Stimulated activated CD8-positive, alpha-beta memory T cell treated with anti-CD3 and anti-CD28 coated beads, Interleukin-7, amount 100 ng/mL, for 48 hours (primary cell): ENCODE measurements around the gene HOXA6.

ENCODE experiments used
- DNase-seq, 2 donors: peaks; one replicate each; pipeline ENCODE4 v3.0.0-alpha.2; 2020; ENCODE audit warnings: low read depth in 1 of 2; ENCODE audit errors: extremely low read depth in 1 of 2

Gene HOXA6

DNA sequence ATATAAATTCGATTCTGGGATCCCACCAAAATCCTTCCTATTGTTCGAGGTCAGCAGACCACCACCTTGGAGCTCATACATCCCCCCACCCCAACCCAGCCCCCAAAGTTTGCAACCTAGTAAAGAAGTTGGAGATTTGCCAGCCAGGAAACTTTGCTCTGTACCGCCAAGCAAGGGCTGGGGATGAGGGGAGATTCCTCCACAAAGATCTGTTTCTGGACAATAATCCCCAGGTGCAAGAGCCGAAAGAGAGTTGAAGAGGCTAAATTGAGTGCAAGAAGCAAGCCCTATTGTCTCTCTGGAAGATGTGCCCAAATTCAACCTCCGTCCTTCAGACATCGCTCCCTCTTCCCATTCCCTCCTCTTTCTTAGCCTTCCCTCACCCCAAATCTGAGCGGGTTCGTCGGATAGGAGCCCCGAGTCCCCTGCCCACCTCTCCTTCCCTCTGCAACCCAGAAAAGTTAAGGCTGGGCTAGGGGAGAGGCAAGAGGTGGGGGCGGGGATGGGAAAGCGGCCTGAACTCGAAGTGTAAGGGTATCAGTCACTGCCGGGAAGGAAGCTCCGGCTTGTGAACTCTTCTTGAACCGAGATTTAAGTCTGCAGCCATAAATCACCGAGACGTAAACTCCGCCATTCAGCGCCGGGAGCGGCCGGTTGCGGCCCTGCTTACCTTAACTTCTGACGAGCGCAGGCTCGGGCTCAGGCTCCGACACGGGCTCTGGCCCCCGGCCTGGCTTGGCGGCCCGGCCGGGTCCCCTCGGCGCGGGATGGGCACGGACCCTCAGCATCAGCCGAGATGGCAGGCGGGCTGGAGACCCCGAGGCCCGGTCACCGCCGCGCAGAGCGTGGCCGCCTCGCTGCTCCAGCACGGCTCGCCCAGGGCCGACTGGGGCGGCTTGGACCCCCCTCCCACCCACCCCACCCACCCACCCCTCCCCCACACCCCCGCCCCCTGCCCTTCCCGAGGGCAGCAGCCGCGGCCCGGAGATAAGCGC lies 34.3 kb downstream of the HOXA6 start:
- DNase-seq: no peak

- no peak for DNase-seq
Measured at GRCh38 chr7:27112361-27112760, 35.2 kb downstream of the HOXA6 start.

DNA sequence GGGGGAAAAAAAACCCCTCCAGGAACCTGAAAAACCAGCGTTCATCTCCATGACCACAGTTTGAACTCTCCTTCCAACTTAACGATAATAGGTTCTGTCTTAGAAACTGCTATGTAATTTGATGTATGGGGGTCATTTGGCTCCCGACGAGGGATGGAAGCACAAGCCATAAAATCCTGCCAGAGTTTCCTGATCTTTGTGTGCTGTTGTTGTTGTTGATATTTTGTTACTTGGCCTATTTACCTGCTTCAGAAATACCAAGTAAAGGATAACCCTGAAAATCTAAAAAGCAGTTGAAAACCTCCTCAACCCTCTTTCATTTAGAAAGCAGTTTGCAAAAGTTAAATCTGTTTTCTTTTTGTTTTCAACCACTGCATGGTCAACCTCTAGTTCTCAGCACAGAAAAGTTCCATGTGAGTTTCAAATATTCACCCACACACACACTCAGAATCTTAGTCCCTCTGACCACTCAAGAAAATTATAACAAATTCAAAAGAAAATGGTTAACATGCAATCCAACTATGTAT lies 35.8 kb downstream of the HOXA6 start:
- DNase-seq: no peak

- DNase-seq: no peak
Measured at GRCh38 chr7:27111042-27111750, 36.4 kb downstream of the HOXA6 start.

DNA sequence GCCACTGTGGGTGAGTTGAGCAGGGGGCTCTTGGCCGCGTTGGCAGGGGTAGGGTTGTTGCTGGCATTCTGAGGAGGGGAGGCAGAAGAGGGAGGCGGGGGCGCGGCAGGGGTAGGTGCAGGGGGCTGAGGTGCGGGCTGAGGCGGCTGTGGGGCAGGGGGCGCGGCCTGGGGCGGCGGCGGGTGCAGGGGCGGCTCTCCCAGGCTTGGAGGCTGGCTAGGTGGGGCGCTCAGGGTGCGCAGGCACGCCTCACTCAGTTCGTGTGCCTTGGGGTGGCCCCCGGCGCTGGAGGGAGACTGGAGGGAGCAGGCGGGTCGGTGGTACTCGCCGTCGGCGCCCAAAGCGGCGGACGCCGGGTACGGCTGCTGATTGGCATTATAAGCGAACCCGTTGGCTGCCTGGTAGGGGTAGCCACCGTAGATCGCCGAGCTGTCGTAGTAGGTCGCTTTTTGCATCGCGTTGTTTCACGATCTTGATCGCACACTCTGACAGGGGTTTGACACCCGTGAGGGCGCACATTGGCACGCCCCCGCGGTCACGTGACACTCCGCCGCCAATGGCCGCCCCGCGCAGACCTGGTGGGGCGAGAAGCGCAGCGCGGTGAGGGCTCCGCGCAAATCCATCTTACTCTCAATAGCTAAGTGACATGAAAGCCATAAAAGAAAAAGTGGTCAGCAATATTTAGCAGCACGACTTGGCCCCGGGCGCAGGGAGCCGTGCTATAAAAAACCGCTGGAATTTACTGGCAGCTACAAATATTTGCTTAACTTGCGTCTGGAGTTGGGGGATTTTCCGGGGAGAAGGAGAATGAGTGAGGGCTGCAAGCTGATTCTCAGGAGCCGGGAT lies 37.2 kb downstream of the HOXA6 start:
- DNase-seq: no peak

DNA sequence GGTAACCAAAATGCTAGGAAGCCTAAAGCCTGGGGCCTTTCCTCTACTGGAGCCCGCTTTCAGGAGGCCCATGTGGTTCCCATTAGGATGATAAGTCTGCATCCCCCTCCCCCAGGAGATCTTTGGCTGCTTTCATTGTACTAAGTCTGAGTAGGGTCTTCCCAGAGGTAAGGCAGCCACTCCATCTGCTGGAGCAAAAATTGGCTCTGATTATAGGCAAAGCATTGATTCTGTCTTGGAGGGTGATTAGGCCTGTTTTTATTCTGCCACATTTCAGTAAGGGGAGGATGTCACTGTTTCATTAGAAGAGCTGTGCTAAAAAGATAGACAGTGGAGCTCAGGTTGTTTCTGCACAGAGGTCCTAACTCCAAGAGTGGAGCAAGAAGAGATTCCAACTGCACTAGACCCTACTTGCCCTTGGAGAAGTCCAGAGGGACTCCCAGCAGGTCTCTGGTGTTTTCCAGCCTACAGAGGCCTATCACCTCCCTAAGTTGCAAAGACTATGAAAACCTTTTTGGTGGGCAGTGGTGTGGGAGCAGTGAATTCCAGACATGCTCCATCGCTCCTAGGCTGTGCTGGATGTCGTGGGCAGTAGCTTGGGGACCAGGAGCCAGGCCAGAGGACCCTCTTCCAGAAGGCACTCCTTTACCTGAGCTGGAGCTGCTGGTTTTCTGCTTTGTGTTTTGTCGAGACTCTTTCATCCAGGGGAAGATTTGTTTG lies 37.9 kb downstream of the HOXA6 start:
- no peak for DNase-seq

- no peak for DNase-seq
Measured at GRCh38 chr7:27108390-27109127, 39.0 kb downstream of the HOXA6 start.

GRCh38 chr7:27107391-27108381 lies 39.9 kb downstream of the HOXA6 start:
- no peak for DNase-seq

- DNase-seq: no peak
Measured at GRCh38 chr7:27106901-27107240, 40.7 kb downstream of the HOXA6 start.

- no peak for DNase-seq
Measured at GRCh38 chr7:27106181-27106900, 41.2 kb downstream of the HOXA6 start.

GRCh38 chr7:27105301-27106031 lies 42.1 kb downstream of the HOXA6 start:
- no peak for DNase-seq

DNA sequence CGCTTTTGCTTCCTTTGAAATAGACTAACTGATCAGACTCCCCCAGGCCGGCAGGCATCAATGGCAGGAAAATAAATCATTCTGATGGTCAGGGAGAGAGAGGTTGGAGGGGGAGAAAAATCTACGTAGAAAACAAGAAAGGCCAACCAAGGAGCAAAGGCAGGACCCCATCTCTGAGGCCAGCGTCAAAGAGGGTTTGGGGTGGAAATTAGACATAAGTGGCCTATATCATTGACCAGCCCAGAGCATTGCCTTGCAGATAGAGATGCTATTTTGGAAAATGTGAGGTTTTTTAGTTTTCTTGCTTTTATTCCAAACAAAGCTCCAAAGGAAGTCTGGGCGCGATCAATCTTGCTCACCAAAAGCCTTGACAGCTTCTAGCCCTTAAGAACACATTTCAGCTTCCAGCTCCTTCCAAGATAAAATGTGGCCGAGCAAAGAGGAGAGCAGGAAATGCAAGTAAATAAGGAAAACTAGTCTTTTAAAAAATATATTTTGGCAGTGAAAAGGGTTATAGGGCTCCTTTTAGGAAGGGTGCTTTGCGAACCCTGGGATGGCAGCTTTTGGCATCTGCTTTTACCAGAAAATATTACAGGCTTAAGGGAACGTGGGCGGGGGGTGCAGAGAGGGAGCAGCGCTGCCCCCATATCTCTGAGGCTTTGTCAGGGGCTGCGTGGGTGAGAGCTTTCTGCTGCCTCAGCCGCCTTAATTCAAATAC lies 43.1 kb downstream of the HOXA6 start:
- DNase-seq: no peak

- DNase-seq: no peak
Measured at GRCh38 chr7:27103489-27104226, 43.9 kb downstream of the HOXA6 start.

DNA sequence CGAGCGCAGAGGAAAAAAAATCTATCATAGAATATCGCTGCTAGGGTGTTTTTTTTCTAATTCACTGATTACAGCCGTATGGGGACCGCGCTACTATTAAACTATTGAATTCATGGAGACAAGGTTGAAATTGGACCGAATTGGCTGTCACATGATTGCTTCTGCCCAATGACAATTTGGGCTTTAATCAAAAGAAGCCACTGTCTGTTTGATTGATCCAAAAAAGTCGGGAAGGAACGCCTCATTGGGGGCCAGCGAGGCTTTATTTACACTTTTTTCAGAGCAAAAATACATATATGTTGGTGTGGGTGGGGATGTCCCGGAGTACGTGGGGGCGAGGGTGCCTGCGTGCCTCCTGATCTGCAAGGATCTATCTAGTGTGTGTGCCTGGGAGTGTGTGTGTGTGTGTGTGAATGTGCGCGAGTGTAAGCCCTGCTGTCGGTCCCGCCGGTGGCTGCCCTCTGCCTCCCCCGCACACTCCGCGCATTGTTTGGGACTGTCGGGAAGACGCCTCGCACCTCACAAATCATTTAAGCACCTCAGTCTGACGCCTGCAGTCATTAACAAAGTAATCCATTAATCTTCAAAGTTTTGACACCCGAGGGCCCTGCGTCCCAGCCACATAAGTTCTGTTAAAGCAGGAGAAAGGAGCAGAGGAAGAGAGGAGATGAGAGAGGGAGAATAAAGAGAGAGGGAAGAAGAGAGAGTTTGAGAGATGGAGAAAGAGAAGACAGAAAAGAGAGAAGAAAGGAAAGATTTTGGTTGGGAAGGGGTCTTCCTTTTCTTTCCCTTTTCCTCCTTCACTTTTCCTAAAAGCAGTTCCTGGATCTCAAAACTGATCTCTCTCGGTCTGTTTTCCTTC lies 44.8 kb downstream of the HOXA6 start, which contains the start of gene HOXA2:
Gene HOXA2, minus strand, starts transcription at position 103 of the 862 bp plus-strand sequence. CDS start 183 bp downstream, outside the sequence.
- DNase-seq: no peak
